Activated CD8-positive, alpha-beta memory T cell treated with anti-CD3 and anti-CD28 coated beads, Interleukin-2, amount 50 U/mL, for 1 hour (primary cell): ENCODE measurements around the gene CFB.
"Not testable (repeated sequence)": the region's sequence is repeated elsewhere in the genome, so short reads cannot be mapped to it uniquely, and the experiment has no call there.

Experiments
- DNase-seq: peaks from one replicate; pipeline ENCODE4 v3.0.0-alpha.2; 2020; ENCODE audit errors: extremely low read depth

Gene CFB

GRCh38 chr6:31945507-31946369, at the start of gene CFB:
Gene CFB (plus strand): TSS chr6:31946095. CDS start chr6:31946222, 127 bp downstream.
- no peak for DNase-seq

GRCh38 chr6:31896493-31896855, 49.4 kb upstream of the CFB start:
- no peak for DNase-seq

GRCh38 chr6:31896856-31897611, 48.9 kb upstream of the CFB start:
- DNase-seq: no peak

GRCh38 chr6:31897612-31898382, 48.1 kb upstream of the CFB start, which contains the start of gene EHMT2:
Gene EHMT2 (minus strand): TSS chr6:31897698. CDS start chr6:31897677, 21 bp downstream.
- no peak for DNase-seq

- DNase-seq: no peak
Measured at GRCh38 chr6:31898383-31899011, 47.4 kb upstream of the CFB start.

- DNase-seq: no peak
Measured at GRCh38 chr6:31899215-31899614, 46.7 kb upstream of the CFB start.

- DNase-seq: no peak
Measured at GRCh38 chr6:31899882-31900722, 45.8 kb upstream of the CFB start.

- DNase-seq: no peak
Measured at GRCh38 chr6:31900917-31901414, 44.9 kb upstream of the CFB start.

GRCh38 chr6:31901415-31901952, 44.4 kb upstream of the CFB start:
- DNase-seq: no peak

GRCh38 chr6:31901953-31902643, 43.8 kb upstream of the CFB start, which contains the start of gene ZBTB12:
Gene ZBTB12 (minus strand): TSS chr6:31902086. CDS start chr6:31901305, 781 bp downstream.
- peak; percentile 40 for DNase-seq

GRCh38 chr6:31903957-31904356, 41.9 kb upstream of the CFB start:
- DNase-seq: no peak

GRCh38 chr6:31905041-31905440, 40.9 kb upstream of the CFB start:
- DNase-seq: no peak

GRCh38 chr6:31906122-31906521, 39.8 kb upstream of the CFB start:
- no peak for DNase-seq

- not testable (repeated sequence) for DNase-seq
Measured at GRCh38 chr6:31906727-31907126, 39.2 kb upstream of the CFB start.

- DNase-seq: no peak
Measured at GRCh38 chr6:31907158-31907813, 38.6 kb upstream of the CFB start.

- not testable (repeated sequence) for DNase-seq
Measured at GRCh38 chr6:31908255-31908654, 37.6 kb upstream of the CFB start.

- no peak for DNase-seq
Measured at GRCh38 chr6:31908791-31909190, 37.1 kb upstream of the CFB start.

GRCh38 chr6:31909298-31909697, 36.6 kb upstream of the CFB start:
- DNase-seq: not testable (repeated sequence)
